Parathyroid adenoma (tissue), 2 donors: Measurements from ENCODE around the gene TYROBP.
A peak's percentile ranks its signal among the peaks of the same experiment; 100 is the strongest.

Experiments
- H2AFZ ChIP-seq: fragments of 300-600 bp; sonication (generic); one replicate; pipeline ENCODE4 v1.7.0; 2017; ENCODE audit warnings: antibody characterized with exemption, mild to moderate bottlenecking
- H3K27ac ChIP-seq: fragments of 300-600 bp; sonication (generic); one replicate; pipeline ENCODE4 v1.7.0; 2017
- H3K27me3 ChIP-seq: fragments of 300-600 bp; sonication (generic); one replicate; pipeline ENCODE4 v1.7.0; 2017; ENCODE audit warnings: low read length; ENCODE audit not compliant: control insufficient read depth, insufficient read depth
- H3K36me3 ChIP-seq: fragments of 300-600 bp; sonication (generic); one replicate; pipeline ENCODE4 v1.7.0; 2017; ENCODE audit warnings: low read length; ENCODE audit not compliant: control insufficient read depth, insufficient read depth
- H3K4me1 ChIP-seq: fragments of 300-600 bp; sonication (generic); one replicate; pipeline ENCODE4 v1.7.0; 2017; ENCODE audit warnings: control low read depth
- H3K4me2 ChIP-seq: fragments of 300-600 bp; sonication (generic); one replicate; pipeline ENCODE4 v1.7.0; 2017; ENCODE audit warnings: low read length
- H3K4me3 ChIP-seq: fragments of 300-600 bp; sonication (generic); one replicate; pipeline ENCODE4 v1.7.0; 2017; ENCODE audit warnings: low read depth, low read length
- H3K79me2 ChIP-seq: fragments of 300-600 bp; sonication (generic); one replicate; pipeline ENCODE4 v1.7.0; 2017; ENCODE audit warnings: control low read depth
- H3K9ac ChIP-seq: fragments of 300-600 bp; sonication (generic); one replicate; pipeline ENCODE4 v1.7.0; 2017; ENCODE audit warnings: mild to moderate bottlenecking
- H3K9me3 ChIP-seq: fragments of 300-600 bp; sonication (generic); one replicate; pipeline ENCODE4 v1.7.0; 2017; ENCODE audit warnings: low read length; ENCODE audit not compliant: control insufficient read depth
- CTCF ChIP-seq: fragments of 300-600 bp; sonication (generic); IDR thresholded peaks from one replicate; pipeline ENCODE4 v1.7.0; 2017; ENCODE audit warnings: antibody characterized with exemption, mild to moderate bottlenecking
- donor health status: primary hyperparathyroidism.

Gene TYROBP

GRCh38 chr19:35905178-35905727, 2.8 kb downstream of the TYROBP start:
- TF ChIP-seq CTCF: no peak
- no peak overlapping the region for H3K9ac ChIP-seq
- H3K9me3 ChIP-seq: no peaks in the 10 kb centered on the region
- H3K36me3 ChIP-seq: no peaks in the 10 kb centered on the region
- no peak overlapping the region for H3K4me2 ChIP-seq
- no peak overlapping the region for H3K4me3 ChIP-seq
- no peaks in the 10 kb centered on the region for H3K27me3 ChIP-seq
- peaks cover 8% of the 10 kb centered on the region for H3K4me1 ChIP-seq
- no peaks in the 10 kb centered on the region for H3K79me2 ChIP-seq
- H2AFZ ChIP-seq: peak overlapping the region; percentile 23
- H3K27ac ChIP-seq: peak overlapping the region; percentile 21

- no peak for TF ChIP-seq CTCF
- peaks cover 8% of the 10 kb centered on the region for H3K4me1 ChIP-seq
- no peaks in the 10 kb centered on the region for H3K36me3 ChIP-seq
- no peaks in the 10 kb centered on the region for H3K27me3 ChIP-seq
- no peaks in the 10 kb centered on the region for H3K9me3 ChIP-seq
- no peak overlapping the region for H3K4me2 ChIP-seq
- peak overlapping the region; percentile 81 for H3K27ac ChIP-seq
- no peak overlapping the region for H3K9ac ChIP-seq
- H3K79me2 ChIP-seq: no peaks in the 10 kb centered on the region
- no peak overlapping the region for H3K4me3 ChIP-seq
- peak overlapping the region; percentile 23 for H2AFZ ChIP-seq
These were observed 3.6 kb downstream of the TYROBP start for GRCh38 chr19:35904311-35905068.

- peak overlapping the region; percentile 81 for H3K27ac ChIP-seq
- peak overlapping the region; percentile 81 for H3K4me2 ChIP-seq
- H3K36me3 ChIP-seq: no peaks in the 10 kb centered on the region
- peaks cover 10% of the 10 kb centered on the region for H3K4me1 ChIP-seq
- H3K27me3 ChIP-seq: no peaks in the 10 kb centered on the region
- peak overlapping the region; percentile 74 for H2AFZ ChIP-seq
- H3K4me3 ChIP-seq: peak overlapping the region; percentile 55
- TF ChIP-seq CTCF: no peak
- no peak overlapping the region for H3K9ac ChIP-seq
- no peaks in the 10 kb centered on the region for H3K9me3 ChIP-seq
- no peaks in the 10 kb centered on the region for H3K79me2 ChIP-seq
These were observed 4.4 kb downstream of the TYROBP start for GRCh38 chr19:35903550-35904179.

GRCh38 chr19:35902870-35903475, 5.1 kb downstream of the TYROBP start:
- H3K27me3 ChIP-seq: no peaks in the 10 kb centered on the region
- peak overlapping the region; percentile 55 for H3K4me3 ChIP-seq
- no peak for TF ChIP-seq CTCF
- H3K4me1 ChIP-seq: peaks cover 17% of the 10 kb centered on the region
- H2AFZ ChIP-seq: peak overlapping the region; percentile 74
- peak overlapping the region; percentile 81 for H3K27ac ChIP-seq
- no peaks in the 10 kb centered on the region for H3K79me2 ChIP-seq
- no peaks in the 10 kb centered on the region for H3K36me3 ChIP-seq
- H3K4me2 ChIP-seq: peak overlapping the region; percentile 81
- H3K9me3 ChIP-seq: no peaks in the 10 kb centered on the region
- no peak overlapping the region for H3K9ac ChIP-seq
